ENCODE measurements around the gene PIM3.

PIM3 gene

GRCh38 chr22:49960159-49961004, at the start of gene PIM3:
Gene PIM3 (plus strand): TSS chr22:49960772. CDS start chr22:49960948, 176 bp downstream.
- peak within 1 kb of the TSS; percentile 68 for H3K4me3 ChIP-seq (ENCODE audit: low read depth, low read length)
- DNase-seq (ENCODE audit: low read depth) = peak; percentile 89

- H3K4me3 ChIP-seq (ENCODE audit: low read depth, low read length) = no peak overlapping the region
- no peak for DNase-seq (ENCODE audit: low read depth)
These were observed 48.5 kb upstream of the PIM3 start for GRCh38 chr22:49911881-49912625.

GRCh38 chr22:49913026-49913425, 47.5 kb upstream of the PIM3 start:
- no peak overlapping the region for H3K4me3 ChIP-seq (ENCODE audit: low read depth, low read length)
- no peak for DNase-seq (ENCODE audit: low read depth)

- H3K4me3 ChIP-seq (ENCODE audit: low read depth, low read length) = no peak overlapping the region
- no peak for DNase-seq (ENCODE audit: low read depth)
These were observed 47.1 kb upstream of the PIM3 start for GRCh38 chr22:49913446-49913845.

GRCh38 chr22:49914256-49914655, 46.3 kb upstream of the PIM3 start:
- H3K4me3 ChIP-seq (ENCODE audit: low read depth, low read length) = no peak overlapping the region
- DNase-seq (ENCODE audit: low read depth) = no peak

GRCh38 chr22:49915610-49916009, 45.0 kb upstream of the PIM3 start:
- H3K4me3 ChIP-seq (ENCODE audit: low read depth, low read length) = no peak overlapping the region
- no peak for DNase-seq (ENCODE audit: low read depth)

GRCh38 chr22:49916831-49917230, 43.7 kb upstream of the PIM3 start:
- no peak overlapping the region for H3K4me3 ChIP-seq (ENCODE audit: low read depth, low read length)

GRCh38 chr22:49917974-49918910, 42.3 kb upstream of the PIM3 start, which contains the start of the genes ALG12 and CRELD2:
Gene ALG12 (minus strand): TSS chr22:49918438. CDS start chr22:49913765, 4,673 bp downstream.
Gene CRELD2 (plus strand): TSS chr22:49918634. CDS start chr22:49918770, 136 bp downstream.
- peak within 1 kb of the TSS; percentile 75 for H3K4me3 ChIP-seq (ENCODE audit: low read depth, low read length)
- peak; percentile 91 for DNase-seq (ENCODE audit: low read depth)

More at GRCh38 chr22:49916831-49917230, 43.7 kb upstream of the PIM3 start:
- no peak for DNase-seq (ENCODE audit: low read depth)

- H3K4me3 ChIP-seq (ENCODE audit: low read depth, low read length) = peak overlapping the region; percentile 72
- DNase-seq (ENCODE audit: low read depth) = no peak
These were observed 41.4 kb upstream of the PIM3 start for GRCh38 chr22:49918911-49919881.

- H3K4me3 ChIP-seq (ENCODE audit: low read depth, low read length) = no peak overlapping the region
- no peak for DNase-seq (ENCODE audit: low read depth)
These were observed 39.7 kb upstream of the PIM3 start for GRCh38 chr22:49920859-49921258.

- no peak for DNase-seq (ENCODE audit: low read depth)
These were observed 38.9 kb upstream of the PIM3 start for GRCh38 chr22:49921508-49922278.

GRCh38 chr22:49922484-49922883, 38.1 kb upstream of the PIM3 start:
- DNase-seq (ENCODE audit: low read depth) = no peak
- H3K4me3 ChIP-seq (ENCODE audit: low read depth, low read length) = no peak overlapping the region

More at GRCh38 chr22:49921508-49922278, 38.9 kb upstream of the PIM3 start:
- H3K4me3 ChIP-seq (ENCODE audit: low read depth, low read length) = no peak overlapping the region

GRCh38 chr22:49922926-49923325, 37.6 kb upstream of the PIM3 start:
- DNase-seq (ENCODE audit: low read depth) = no peak
- no peak overlapping the region for H3K4me3 ChIP-seq (ENCODE audit: low read depth, low read length)

GRCh38 chr22:49923445-49923844, 37.1 kb upstream of the PIM3 start:
- DNase-seq (ENCODE audit: low read depth) = no peak
- H3K4me3 ChIP-seq (ENCODE audit: low read depth, low read length) = no peak overlapping the region

- no peak overlapping the region for H3K4me3 ChIP-seq (ENCODE audit: low read depth, low read length)
- no peak for DNase-seq (ENCODE audit: low read depth)
These were observed 36.3 kb upstream of the PIM3 start for GRCh38 chr22:49924113-49924833.

- H3K4me3 ChIP-seq (ENCODE audit: low read depth, low read length) = no peak overlapping the region
- DNase-seq (ENCODE audit: low read depth) = no peak
These were observed 34.9 kb upstream of the PIM3 start for GRCh38 chr22:49925525-49926128.

Measured in skeletal muscle cell (primary cell).